OCI-LY7 (cell line): Measurements from ENCODE around the gene PTGR2.

Experiments used
- CTCF ChIP-seq: fragments of 200-600 bp; sonication (generic); conservative IDR thresholded peaks from 2 replicates; pipeline ENCODE4 v1.5.1; 2014; ENCODE audit warnings: mild to moderate bottlenecking, antibody characterized with exemption, low read length, moderate library complexity, mixed read lengths
- EZH2phosphoT487 ChIP-seq: fragments of 200-600 bp; sonication (generic); IDR thresholded peaks from 2 replicates; pipeline ENCODE4 v1.6.1; 2018; ENCODE audit warnings: low read depth, borderline replicate concordance, mild to moderate bottlenecking, mixed run types, antibody characterized with exemption, low read length, moderate library complexity, mixed read lengths

GRCh38 chr14:73896521-73896920 is 44.9 kb downstream of the PTGR2 start:
- TF ChIP-seq CTCF (no peak), EZH2phosphoT487 (no peak)
